CD14-positive monocyte (primary cell): Measurements from ENCODE around the gene ZBTB44. TPM values are rescaled to one million over a fixed set of nuclear protein-coding genes. Genes with fewer than 3 reads are reported as not detected.
A peak's percentile ranks its signal among the peaks of the same experiment; 100 is the strongest.
"Not testable (repeated sequence)": the region's sequence is repeated elsewhere in the genome, so short reads cannot be mapped to it uniquely, and the experiment has no call there.

ENCODE experiments used
- DNase-seq, 3 donors: peaks; one replicate each; pipeline ENCODE4 v3.0.0-alpha.2; 2011 to 2022
- H2AFZ ChIP-seq: 2 replicates; pipeline ENCODE4 v1.6.0; 2012; ENCODE audit warnings: mild to moderate bottlenecking, low read depth, low read length, inconsistent platforms; ENCODE audit not compliant: insufficient read depth, poor library complexity, severe bottlenecking
- H3K27ac ChIP-seq, 2 donors: 1 replicate in 1 of 2; 2 replicates in 1 of 2; pipeline ENCODE4 v1.5.1; 2012 to 2013; ENCODE audit warnings: low read length in 2 of 2, control low read depth in 1 of 2, inconsistent platforms in 1 of 2, low read depth in 1 of 2, mild to moderate bottlenecking in 1 of 2
- H3K27me3 ChIP-seq, 2 donors: one replicate each; pipeline versions ENCODE4 v1.6.0 to v1.6.1; 2011 to 2013; ENCODE audit warnings: low read length in 2 of 2; ENCODE audit not compliant: control insufficient read depth in 2 of 2, insufficient read depth in 2 of 2
- H3K36me3 ChIP-seq, 2 donors: replicated peaks in 1 of 2; 1 replicate in 1 of 2; 2 replicates in 1 of 2; pipeline versions ENCODE4 v1.5.1 to v1.6.1; 2012 to 2013; ENCODE audit warnings: low read length in 2 of 2, control low read depth in 1 of 2, inconsistent platforms in 1 of 2, mild to moderate bottlenecking in 1 of 2; ENCODE audit not compliant: insufficient read depth in 2 of 2, control insufficient read depth in 1 of 2
- H3K4me1 ChIP-seq, 2 donors: 1 replicate in 1 of 2; 2 replicates in 1 of 2; pipeline versions ENCODE4 v1.5.1 to v1.6.1; 2012 to 2013; ENCODE audit warnings: low read length in 2 of 2, control low read depth in 1 of 2, inconsistent platforms in 1 of 2, mild to moderate bottlenecking in 1 of 2, moderate library complexity in 1 of 2; ENCODE audit not compliant: insufficient read depth in 2 of 2, control insufficient read depth in 1 of 2
- H3K4me2 ChIP-seq: replicated peaks from 2 replicates; pipeline ENCODE3; 2012; ENCODE audit warnings: low read length, moderate library complexity, mild to moderate bottlenecking; ENCODE audit not compliant: poor library complexity, severe bottlenecking; ENCODE audit errors: extremely low read depth
- H3K4me3 ChIP-seq, 3 experiments: fragments of 200-600 bp in 1 of 3; sonication (generic) in 1 of 3; replicated peaks in 1 of 3; 1 replicate in 2 of 3; 2 replicates in 1 of 3; pipeline ENCODE4 v1.5.1; 2011 to 2013; ENCODE audit warnings: low read length in 3 of 3, mild to moderate bottlenecking in 3 of 3, control low read depth in 2 of 3, low read depth in 2 of 3, inconsistent platforms in 1 of 3, moderate library complexity in 1 of 3
- H3K79me2 ChIP-seq: 2 replicates; pipeline ENCODE4 v1.6.0; 2012; ENCODE audit warnings: mild to moderate bottlenecking, control low read depth, inconsistent platforms, low read length, moderate library complexity; ENCODE audit not compliant: insufficient read depth
- H3K9ac ChIP-seq: 2 replicates; pipeline ENCODE4 v1.6.0; 2017; ENCODE audit warnings: low read length, mild to moderate bottlenecking; ENCODE audit not compliant: insufficient read depth, poor library complexity, severe bottlenecking
- H3K9me3 ChIP-seq, 2 donors: replicated peaks in 1 of 2; 1 replicate in 1 of 2; 2 replicates in 1 of 2; pipeline versions ENCODE4 v1.5.1 to v1.6.1; 2012 to 2013; ENCODE audit warnings: low read length in 2 of 2, control low read depth in 1 of 2; ENCODE audit not compliant: control insufficient read depth in 1 of 2, insufficient read depth in 1 of 2
- H4K20me1 ChIP-seq: 2 replicates; pipeline ENCODE4 v1.6.0; 2012; ENCODE audit warnings: mild to moderate bottlenecking, low read length, control low read depth, moderate library complexity; ENCODE audit not compliant: insufficient read depth
- H3K27ac Mint-ChIP-seq, 7 donors: one replicate each; pipeline ENCODE4 v1.8.0; 2020; ENCODE audit warnings: mild to moderate bottlenecking in 7 of 7, mixed read lengths in 7 of 7, moderate library complexity in 6 of 7, inconsistent platforms in 2 of 7
- H3K27me3 Mint-ChIP-seq, 3 donors: one replicate each; pipeline ENCODE4 v1.8.0; 2021 to 2022; ENCODE audit warnings: low read depth in 3 of 3, mild to moderate bottlenecking in 3 of 3, mixed read lengths in 3 of 3, moderate library complexity in 3 of 3, inconsistent platforms in 1 of 3
- H3K36me3 Mint-ChIP-seq, 2 donors: one replicate each; pipeline ENCODE4 v1.8.0; 2020; ENCODE audit warnings: mixed read lengths in 2 of 2, inconsistent platforms in 1 of 2, mild to moderate bottlenecking in 1 of 2
- H3K4me1 Mint-ChIP-seq: one replicate; pipeline ENCODE4 v1.8.0; 2020; ENCODE audit warnings: mild to moderate bottlenecking, mixed read lengths
- H3K4me3 Mint-ChIP-seq, 2 donors: one replicate each; pipeline ENCODE4 v1.8.0; 2020; ENCODE audit warnings: mild to moderate bottlenecking in 2 of 2, mixed read lengths in 2 of 2, moderate library complexity in 1 of 2
- H3K9me3 Mint-ChIP-seq, 7 donors: one replicate each; pipeline ENCODE4 v1.8.0; 2020 to 2022; ENCODE audit warnings: mixed read lengths in 7 of 7, mild to moderate bottlenecking in 6 of 7, moderate library complexity in 6 of 7, inconsistent platforms in 2 of 7
- CTCF ChIP-seq: fragments of 200-600 bp; IDR thresholded peaks from one replicate; pipeline ENCODE4 v1.8.0; 2022; ENCODE audit warnings: antibody characterized with exemption, mild to moderate bottlenecking
- WGBS: methylation state at CpG from one replicate; pipeline ENCODE4 v1.1.5; 2013; ENCODE audit warnings: missing lambda C conversion rate; ENCODE audit not compliant: insufficient coverage; 5-methylcytosine and 5-hydroxymethylcytosine counted together
- intact Hi-C, 2 donors: fragments of 100-400 bp; cut with micrococcal nuclease; formaldehyde crosslinking; loops; one replicate each; pipeline versions ENCODE4 v1.15.0 to v1.15.1; 2023
- polyA plus RNA-seq, 3 donors: library from polyadenylated mRNA; depleted of rRNA in 1 of 3; unstranded in 2 of 3; stranded (reverse) in 1 of 3; fragments of 300-500 nt in 2 of 3; fragments of >200 nt in 1 of 3; fragmentation: Illumina TruSeq in 2 of 3; gene quantifications; 1 replicate in 2 of 3; 2 replicates in 1 of 3; pipeline ENCODE4 v1.2.3, GENCODE V29; 2012 to 2021

The ZBTB44 gene
- polyA plus RNA-seq, 3 donors = 2.4 to 21.3 (median 2.7) TPM

- H2AFZ ChIP-seq = no peak overlapping the region
- peaks cover 16% of the 10 kb centered on the region for H4K20me1 ChIP-seq
- no peak for DNase-seq
- H3K4me1 Mint-ChIP-seq = peaks cover 7% of the 10 kb centered on the region
- peak overlapping the region in 1 of 7 donors; percentile 26 for H3K27ac Mint-ChIP-seq
- peaks cover 54% of the 10 kb centered on the region for H3K79me2 ChIP-seq
- H3K9me3 Mint-ChIP-seq = peaks cover 0 to 2% (median 0%) of the 10 kb centered on the region in 7 donors
- H3K36me3 ChIP-seq = peaks cover 5 to 11% of the 10 kb centered on the region in 2 donors
- no peaks in the 10 kb centered on the region for H3K27me3 ChIP-seq
- no peak overlapping the region for H3K27ac ChIP-seq
- no CpG with 5 or more reads among the region's 1 CpG for WGBS
- H3K27me3 Mint-ChIP-seq = no peaks in the 10 kb centered on the region
- no peak overlapping the region for H3K4me3 Mint-ChIP-seq
- TF ChIP-seq CTCF = no peak
- H3K4me3 ChIP-seq = no peak overlapping the region
- intact Hi-C loops = no loop called here
- peaks cover 15 to 16% of the 10 kb centered on the region in 2 donors for H3K36me3 Mint-ChIP-seq
- no peak overlapping the region for H3K4me2 ChIP-seq
- H3K4me1 ChIP-seq = peaks cover 0 to 7% of the 10 kb centered on the region in 2 donors
- H3K9me3 ChIP-seq = no peaks in the 10 kb centered on the region
- no peak overlapping the region for H3K9ac ChIP-seq
Measured at GRCh38 chr11:130246270-130246669, 68.4 kb downstream of the ZBTB44 start.

GRCh38 chr11:130245375-130245774 lies 69.3 kb downstream of the ZBTB44 start:
- H2AFZ ChIP-seq, H3K4me1 Mint-ChIP-seq, H4K20me1 ChIP-seq, H3K27me3 Mint-ChIP-seq, intact Hi-C loops, H3K9me3 ChIP-seq, H3K9me3 Mint-ChIP-seq, DNase-seq, H3K4me3 ChIP-seq, H3K27ac Mint-ChIP-seq, H3K27ac ChIP-seq, H3K9ac ChIP-seq, H3K27me3 ChIP-seq, H3K4me2 ChIP-seq, H3K4me1 ChIP-seq, H3K4me3 Mint-ChIP-seq: not testable (repeated sequence)
- peaks cover 45% of the 10 kb centered on the region for H3K79me2 ChIP-seq
- H3K36me3 ChIP-seq = peaks cover 5 to 11% of the 10 kb centered on the region in 2 donors
- H3K36me3 Mint-ChIP-seq = peaks cover 14 to 15% of the 10 kb centered on the region in 2 donors
- WGBS = 100% methylated on average over 5 of the region's 6 CpGs
